HG03025 (cell line): ENCODE data around the gene PTPRM.
"Not testable (repeated sequence)": the region's sequence is repeated elsewhere in the genome, so short reads cannot be mapped to it uniquely, and the experiment has no call there.

Experiments used
- ATAC-seq: cut with Tn5 transposase; IDR thresholded peaks from one replicate; pipeline ENCODE4 v1.9.1; 2021; ENCODE audit warnings: mild to moderate bottlenecking, moderate library complexity; ENCODE audit not compliant: unreplicated experiment, low FRiP score

Gene PTPRM

GRCh38 chr18:7966682-7967081 lies 399.6 kb downstream of the PTPRM start:
- ATAC-seq, result not testable (repeated sequence)

GRCh38 chr18:7974200-7974874 lies 407.2 kb downstream of the PTPRM start:
- ATAC-seq, result no peak

DNA sequence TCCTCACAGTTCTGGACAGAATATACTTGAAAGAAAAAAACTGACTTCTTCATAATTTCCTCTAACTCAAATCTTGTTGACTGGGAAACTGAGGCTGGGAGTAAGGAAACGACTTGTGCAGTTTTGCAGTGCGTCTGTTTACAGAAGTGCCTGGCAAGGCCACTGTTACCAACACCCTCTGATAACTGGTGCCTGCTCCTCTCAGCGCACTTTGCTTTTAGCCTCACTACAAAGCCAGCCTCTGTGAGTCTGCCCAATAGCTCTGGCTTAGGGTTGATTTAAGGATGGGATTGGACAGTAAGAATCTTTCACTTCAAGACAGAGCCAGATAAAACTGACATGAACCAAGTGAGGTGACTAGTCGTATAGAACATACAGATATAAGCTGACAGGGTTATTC lies 410.8 kb downstream of the PTPRM start:
- ATAC-seq, result no peak

DNA sequence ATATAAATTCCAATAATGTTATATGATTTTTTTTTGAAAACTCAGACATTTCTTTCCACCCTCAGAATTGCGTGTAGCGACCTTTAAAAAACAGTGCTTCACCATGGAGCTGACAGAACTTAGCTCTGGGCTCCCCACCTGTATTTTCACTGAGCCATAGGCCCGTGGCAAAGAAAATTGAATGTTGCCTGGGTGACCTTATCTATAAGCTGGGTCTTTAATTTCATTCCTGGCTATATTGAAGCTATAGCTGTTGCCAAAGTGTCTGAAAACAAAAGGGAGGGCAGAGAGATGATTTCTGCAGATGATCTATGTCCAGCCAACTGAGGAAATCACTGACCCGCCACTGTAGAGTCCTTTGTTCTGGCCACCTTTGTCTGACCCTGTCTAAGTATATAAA lies 411.7 kb downstream of the PTPRM start:
- ATAC-seq, result no peak

DNA sequence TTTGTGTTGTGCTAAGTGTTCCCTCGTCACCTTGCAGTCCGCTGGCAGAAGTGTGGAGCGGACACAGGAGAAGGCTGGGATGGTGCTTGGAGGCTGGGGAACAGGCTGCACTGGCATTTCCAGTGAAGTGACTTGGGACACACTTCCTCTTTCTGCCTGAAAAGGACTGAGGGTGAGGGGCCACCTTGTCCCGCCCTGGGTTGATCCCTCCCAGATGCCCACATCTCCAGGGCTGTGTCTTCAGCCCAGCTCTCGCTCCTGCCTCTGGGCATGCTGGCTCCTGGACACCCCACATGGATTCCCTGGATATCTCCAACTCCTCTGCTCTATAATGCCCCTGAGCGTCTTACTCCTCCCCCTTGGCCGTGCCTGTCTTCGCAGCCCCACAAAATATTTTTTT lies 412.6 kb downstream of the PTPRM start:
- ATAC-seq, result no peak

- no peak for ATAC-seq
Measured at GRCh38 chr18:7980136-7980535, 413.0 kb downstream of the PTPRM start.

- no peak for ATAC-seq
Measured at GRCh38 chr18:7980656-7981055, 413.5 kb downstream of the PTPRM start.

DNA sequence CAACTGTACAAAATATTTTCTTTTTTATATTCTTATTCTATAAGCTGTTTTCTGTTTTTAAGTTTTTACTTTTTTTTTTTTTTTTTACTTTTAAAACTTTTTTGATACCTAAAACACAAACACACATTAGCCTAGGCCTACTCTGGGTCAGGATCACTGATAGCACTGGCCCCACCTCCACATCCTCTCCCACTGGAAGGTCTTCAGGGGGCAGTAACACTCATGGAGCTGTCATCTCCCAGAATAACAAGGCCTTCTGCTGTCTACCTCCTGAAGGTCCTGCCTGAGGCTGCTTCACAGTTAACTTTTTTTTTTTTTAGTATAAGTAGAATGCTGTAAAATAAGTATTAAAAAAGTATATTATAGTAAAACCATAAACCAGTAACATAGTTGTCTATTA lies 415.1 kb downstream of the PTPRM start:
- ATAC-seq, result no peak

- no peak for ATAC-seq
Measured at GRCh38 chr18:7987284-7987976, 420.3 kb downstream of the PTPRM start.

GRCh38 chr18:7990670-7991069 lies 423.6 kb downstream of the PTPRM start:
- ATAC-seq, result no peak

DNA sequence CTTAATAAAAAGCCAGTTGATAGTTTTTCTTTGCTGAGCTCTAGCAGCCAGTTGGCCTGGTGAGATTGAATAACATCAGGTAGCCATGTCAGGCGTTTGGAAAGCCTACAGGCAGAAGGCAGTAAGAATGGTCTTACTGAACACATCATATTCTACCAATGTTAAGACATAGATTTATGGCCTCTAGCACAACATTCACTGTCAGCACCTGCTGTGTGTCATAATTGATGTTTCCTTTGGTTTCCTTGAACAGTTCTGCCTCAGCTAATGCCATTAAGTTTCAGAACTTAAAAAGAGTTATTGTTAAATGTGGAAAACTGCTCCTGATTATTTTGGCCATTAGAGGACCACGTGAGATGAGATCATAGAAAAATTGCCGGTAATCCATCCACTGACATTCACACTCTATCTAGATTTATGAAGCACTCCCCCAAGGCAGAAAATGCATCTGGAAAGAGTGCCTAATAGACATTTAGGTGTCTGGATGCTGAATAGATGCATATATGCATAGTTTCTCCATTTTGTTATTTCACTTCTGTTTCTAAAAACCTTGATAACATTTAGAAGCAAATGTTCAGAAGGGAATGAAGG lies 434.7 kb downstream of the PTPRM start:
- ATAC-seq, result no peak

GRCh38 chr18:8003878-8004675 lies 437.0 kb downstream of the PTPRM start:
- no peak for ATAC-seq

DNA sequence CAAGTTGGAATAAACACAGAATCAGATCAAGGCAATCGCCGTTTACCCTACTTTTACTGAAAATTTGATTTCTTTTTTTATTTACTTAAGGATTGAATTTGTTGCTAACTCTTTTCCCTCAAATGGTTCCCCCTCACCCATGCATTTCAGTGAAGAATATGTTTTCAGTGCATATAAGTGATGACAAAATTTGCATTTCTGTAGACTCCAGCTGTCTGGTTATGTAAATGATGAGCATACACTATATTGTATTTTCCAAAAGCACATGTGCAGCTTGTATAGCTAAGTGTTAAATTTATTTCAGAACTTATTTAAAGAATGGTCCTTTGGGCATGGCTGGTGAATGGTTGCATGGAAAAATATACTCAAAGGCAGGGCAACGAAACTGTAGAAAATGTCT lies 437.7 kb downstream of the PTPRM start:
- no peak for ATAC-seq

DNA sequence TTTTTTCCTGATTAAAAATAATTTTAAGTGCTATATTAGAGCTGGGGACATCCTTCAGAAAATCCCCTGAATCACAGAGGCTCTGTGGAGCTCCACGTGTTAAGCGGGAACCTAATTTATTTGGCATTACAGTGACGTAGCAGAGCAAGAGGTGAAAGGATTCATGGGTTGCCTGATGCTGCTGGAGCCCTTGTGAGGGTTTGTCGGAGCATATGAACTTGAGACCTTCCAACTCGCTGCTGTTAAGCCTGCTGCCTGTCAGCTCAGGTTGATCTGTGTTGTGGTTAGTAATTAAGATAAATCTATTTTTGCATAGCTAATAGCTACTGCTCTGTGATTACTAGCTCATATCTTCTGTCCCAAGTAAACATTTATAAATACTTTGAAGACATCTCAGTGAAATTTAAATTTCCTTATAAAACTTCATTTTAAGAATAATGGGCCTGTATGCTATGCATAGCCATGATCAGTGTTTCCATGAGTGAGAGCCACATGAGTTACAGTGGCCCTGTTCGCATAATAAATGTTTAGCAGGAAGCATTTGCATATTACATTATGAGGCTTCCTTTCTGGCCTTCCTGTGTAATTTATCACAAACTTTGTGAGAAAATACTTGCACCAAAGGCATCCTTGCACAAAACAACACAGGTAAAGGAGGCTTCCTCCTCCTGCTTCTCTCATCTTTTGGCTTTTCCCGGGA lies 438.9 kb downstream of the PTPRM start:
- ATAC-seq, result no peak

- no peak for ATAC-seq
Measured at GRCh38 chr18:8006979-8007378, 439.9 kb downstream of the PTPRM start.

- no peak for ATAC-seq
Measured at GRCh38 chr18:8008033-8008432, 440.9 kb downstream of the PTPRM start.

DNA sequence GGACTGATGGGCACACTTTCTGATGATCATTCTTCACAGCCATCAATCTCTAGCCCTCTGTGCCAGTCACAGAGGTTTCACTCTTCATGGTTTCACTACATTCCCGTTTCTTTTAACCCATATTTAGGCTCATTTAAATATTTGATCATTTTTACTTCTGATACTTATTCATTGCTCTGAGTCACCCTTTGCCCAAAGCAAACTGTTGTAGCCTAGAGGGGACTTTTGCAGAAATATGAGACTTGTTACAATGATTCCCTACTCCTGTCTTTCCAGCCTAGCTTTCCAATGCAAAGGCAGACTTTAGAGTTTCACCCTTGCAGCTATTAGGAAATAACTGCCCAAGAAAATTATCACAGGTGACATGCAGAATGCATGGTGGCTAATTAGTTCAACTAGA lies 444.2 kb downstream of the PTPRM start:
- ATAC-seq, result no peak

GRCh38 chr18:8011906-8012305 lies 444.8 kb downstream of the PTPRM start:
- ATAC-seq, result no peak

GRCh38 chr18:8018701-8019331 lies 451.7 kb downstream of the PTPRM start:
- no peak for ATAC-seq

- no peak for ATAC-seq
Measured at GRCh38 chr18:8019600-8019999, 452.5 kb downstream of the PTPRM start.
